ENCODE data around the gene IFT80. TPM values are rescaled to one million over a fixed set of nuclear protein-coding genes. Genes with fewer than 3 reads are reported as not detected.

Gene IFT80
- total RNA-seq, 1 experiment from 2014 or later = 20.2 TPM

- H3K27ac ChIP-seq (ENCODE audit: low read depth, low read length, poor library complexity, severe bottlenecking) = no peak overlapping the region
- no peaks in the 10 kb centered on the region for H3K36me3 ChIP-seq (ENCODE audit: insufficient read depth, low read length, poor library complexity, severe bottlenecking)
- no peak for DNase-seq (ENCODE audit: low spot score)
- ChIA-PET CTCF (no interaction called here), POLR2A (ENCODE audit: low non-redundant PET) (no interaction called here)
- no peaks in the 10 kb centered on the region for H3K9me3 ChIP-seq (ENCODE audit: low read depth, low read length, poor library complexity, severe bottlenecking)
- TF ChIP-seq EZH2 (IDR thresholded peaks at IDR 0.05; ENCODE audit: borderline replicate concordance, low read depth, low read length, poor library complexity, severe bottlenecking) (no peak), CTCF (conservative IDR thresholded peaks at IDR 0.05; ENCODE audit: low read depth, low read length) (no peak)
- H3K4me3 ChIP-seq (ENCODE audit: low read depth, low read length, poor library complexity, severe bottlenecking) = no peak overlapping the region
- no TSS peak for BruUV-seq (replicated peaks)
- intact Hi-C loops (cut with micrococcal nuclease; ENCODE audit: unreplicated experiment) = no loop called here
- H3K27me3 ChIP-seq (replicated peaks; ENCODE audit: insufficient read depth, low read depth, low read length, poor library complexity) = no peaks in the 10 kb centered on the region
- no peaks in the 10 kb centered on the region for H3K4me1 ChIP-seq (ENCODE audit: insufficient read depth, low read length, poor library complexity, severe bottlenecking)
Observed at GRCh38 chr3:160287666-160288065, 111.4 kb downstream of the IFT80 start.

- no peak for DNase-seq (ENCODE audit: low spot score)
- Histone ChIP-seq H3K36me3 (ENCODE audit: insufficient read depth, low read length, poor library complexity, severe bottlenecking) (no peaks in the 10 kb centered on the region), H3K9me3 (ENCODE audit: low read depth, low read length, poor library complexity, severe bottlenecking) (no peaks in the 10 kb centered on the region), H3K4me1 (ENCODE audit: insufficient read depth, low read length, poor library complexity, severe bottlenecking) (no peaks in the 10 kb centered on the region), H3K27me3 (replicated peaks; ENCODE audit: insufficient read depth, low read depth, low read length, poor library complexity) (no peaks in the 10 kb centered on the region), H3K4me3 (ENCODE audit: low read depth, low read length, poor library complexity, severe bottlenecking) (no peak overlapping the region), H3K27ac (ENCODE audit: low read depth, low read length, poor library complexity, severe bottlenecking) (no peak overlapping the region)
- TF ChIP-seq EZH2 (IDR thresholded peaks at IDR 0.05; ENCODE audit: borderline replicate concordance, low read depth, low read length, poor library complexity, severe bottlenecking) (no peak), CTCF (conservative IDR thresholded peaks at IDR 0.05; ENCODE audit: low read depth, low read length) (no peak)
- ChIA-PET POLR2A (ENCODE audit: low non-redundant PET) (no interaction called here), CTCF (no interaction called here)
- intact Hi-C loops (cut with micrococcal nuclease; ENCODE audit: unreplicated experiment) = no loop called here
- no TSS peak for BruUV-seq (replicated peaks)
Observed at GRCh38 chr3:160286231-160286630, 112.8 kb downstream of the IFT80 start.

GRCh38 chr3:160280836-160281235 lies 118.2 kb downstream of the IFT80 start:
- intact Hi-C loops (cut with micrococcal nuclease; ENCODE audit: unreplicated experiment) = no loop called here
- DNase-seq (ENCODE audit: low spot score) = no peak
- H3K9me3 ChIP-seq (ENCODE audit: low read depth, low read length, poor library complexity, severe bottlenecking) = no peaks in the 10 kb centered on the region
- H3K27me3 ChIP-seq (replicated peaks; ENCODE audit: insufficient read depth, low read depth, low read length, poor library complexity) = no peaks in the 10 kb centered on the region
- BruUV-seq (replicated peaks) = no TSS peak
- H3K4me1 ChIP-seq (ENCODE audit: insufficient read depth, low read length, poor library complexity, severe bottlenecking) = no peaks in the 10 kb centered on the region
- TF ChIP-seq CTCF (conservative IDR thresholded peaks at IDR 0.05; ENCODE audit: low read depth, low read length) (no peak), EZH2 (IDR thresholded peaks at IDR 0.05; ENCODE audit: borderline replicate concordance, low read depth, low read length, poor library complexity, severe bottlenecking) (no peak)
- no peak overlapping the region for H3K4me3 ChIP-seq (ENCODE audit: low read depth, low read length, poor library complexity, severe bottlenecking)
- H3K27ac ChIP-seq (ENCODE audit: low read depth, low read length, poor library complexity, severe bottlenecking) = no peak overlapping the region
- no peaks in the 10 kb centered on the region for H3K36me3 ChIP-seq (ENCODE audit: insufficient read depth, low read length, poor library complexity, severe bottlenecking)
- POLR2A ChIA-PET (ENCODE audit: low non-redundant PET) = no interaction called here
- CTCF ChIA-PET = no interaction called here

Measured in A673 (cell line).